Measurements from ENCODE around the gene IQSEC3. TPM values are rescaled to one million over a fixed set of nuclear protein-coding genes. Genes with fewer than 3 reads are reported as not detected.

Gene IQSEC3
- total and polyA plus RNA-seq, 2 experiments from 2014 or later, result 0.70 to 2.7 TPM

DNA sequence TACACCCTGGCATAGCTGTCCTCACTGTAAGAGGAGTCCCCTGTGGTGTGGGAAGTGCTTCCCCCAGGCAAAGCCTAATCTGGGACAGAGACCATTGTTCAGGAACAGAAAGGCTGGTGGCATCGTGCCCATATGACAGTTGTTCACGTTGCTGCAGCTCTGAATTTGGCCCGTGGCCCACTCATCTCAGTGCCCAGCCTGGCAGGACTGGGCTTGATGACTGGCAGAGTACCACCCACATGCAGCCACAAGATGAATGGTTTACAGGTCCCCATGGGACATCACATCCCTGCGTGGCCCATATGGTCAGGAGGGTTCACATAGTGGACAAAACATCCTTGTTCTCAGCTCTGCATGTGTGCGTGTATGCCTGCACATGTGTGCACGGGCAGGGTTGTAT lies 17.5 kb downstream of the IQSEC3 start:
- no peaks in the 10 kb centered on the region for H3K36me3 ChIP-seq (replicated peaks; ENCODE audit: insufficient read depth, low read depth)
- 70% methylated on average over 6 of the region's 6 CpGs for WGBS (ENCODE audit: low lambda C conversion rate, missing lambda C conversion rate)
- TF ChIP-seq, protein P1, sequence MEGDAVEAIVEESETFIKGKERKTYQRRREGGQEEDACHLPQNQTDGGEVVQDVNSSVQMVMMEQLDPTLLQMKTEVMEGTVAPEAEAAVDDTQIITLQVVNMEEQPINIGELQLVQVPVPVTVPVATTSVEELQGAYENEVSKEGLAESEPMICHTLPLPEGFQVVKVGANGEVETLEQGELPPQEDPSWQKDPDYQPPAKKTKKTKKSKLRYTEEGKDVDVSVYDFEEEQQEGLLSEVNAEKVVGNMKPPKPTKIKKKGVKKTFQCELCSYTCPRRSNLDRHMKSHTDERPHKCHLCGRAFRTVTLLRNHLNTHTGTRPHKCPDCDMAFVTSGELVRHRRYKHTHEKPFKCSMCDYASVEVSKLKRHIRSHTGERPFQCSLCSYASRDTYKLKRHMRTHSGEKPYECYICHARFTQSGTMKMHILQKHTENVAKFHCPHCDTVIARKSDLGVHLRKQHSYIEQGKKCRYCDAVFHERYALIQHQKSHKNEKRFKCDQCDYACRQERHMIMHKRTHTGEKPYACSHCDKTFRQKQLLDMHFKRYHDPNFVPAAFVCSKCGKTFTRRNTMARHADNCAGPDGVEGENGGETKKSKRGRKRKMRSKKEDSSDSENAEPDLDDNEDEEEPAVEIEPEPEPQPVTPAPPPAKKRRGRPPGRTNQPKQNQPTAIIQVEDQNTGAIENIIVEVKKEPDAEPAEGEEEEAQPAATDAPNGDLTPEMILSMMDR (IDR thresholded peaks at IDR 0.05; ENCODE audit: poor library complexity), result no peak
- no peak for TF ChIP-seq EZH2 (IDR thresholded peaks at IDR 0.05; ENCODE audit: borderline replicate concordance)
- no peak for TF ChIP-seq EZH2phosphoT487 (IDR thresholded peaks at IDR 0.05; ENCODE audit: low read depth, severe bottlenecking, unreplicated experiment)
- H3K27ac ChIP-seq, result no peak overlapping the region
- no peak overlapping the region for H2AFZ ChIP-seq
- no peaks in the 10 kb centered on the region for H3K9me2 ChIP-seq (replicated peaks; ENCODE audit: insufficient read depth)
- no peaks in the 10 kb centered on the region for H4K20me1 ChIP-seq (ENCODE audit: insufficient read depth, poor library complexity, severe bottlenecking)
- H3K4me1 ChIP-seq (ENCODE audit: insufficient read depth), result no peaks in the 10 kb centered on the region
- H3K9me3 ChIP-seq (ENCODE audit: low read depth), result no peaks in the 10 kb centered on the region
- peaks cover 25% of the 10 kb centered on the region for H3K27me3 ChIP-seq
- no peaks in the 10 kb centered on the region for H3K79me2 ChIP-seq
- H3K4me2 ChIP-seq, result no peak overlapping the region
- no peak for DNase-seq (ENCODE audit: low spot score)
- H3K4me3 ChIP-seq, result no peak overlapping the region

DNA sequence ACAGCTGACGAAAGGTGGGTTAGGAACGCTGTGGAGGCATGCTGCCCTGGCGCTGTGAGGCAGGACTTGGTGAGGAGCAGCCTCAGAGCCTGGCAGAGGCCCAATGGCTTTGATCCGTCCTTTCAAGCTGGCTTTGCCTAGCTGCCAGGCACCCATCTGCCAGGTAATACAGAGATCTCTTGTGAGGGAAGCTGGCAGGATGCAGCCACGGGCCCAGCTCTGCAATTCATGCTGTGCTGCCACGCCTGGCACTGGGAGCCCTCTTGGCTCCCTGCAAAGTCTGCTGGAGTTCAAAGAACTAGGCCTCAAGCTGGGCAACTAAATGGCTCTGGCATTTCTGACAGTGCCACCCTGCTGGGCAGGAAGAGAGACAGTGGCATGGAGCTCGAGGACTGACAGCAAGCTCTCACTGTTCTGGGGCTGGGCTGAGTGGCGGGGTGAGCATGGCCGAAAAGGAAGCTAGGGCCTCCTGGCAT lies 18.7 kb downstream of the IQSEC3 start:
- peaks cover 5% of the 10 kb centered on the region for H3K9me3 ChIP-seq (ENCODE audit: low read depth)
- no peaks in the 10 kb centered on the region for H3K9me2 ChIP-seq (replicated peaks; ENCODE audit: insufficient read depth)
- H3K4me3 ChIP-seq, result no peak overlapping the region
- no peaks in the 10 kb centered on the region for H4K20me1 ChIP-seq (ENCODE audit: insufficient read depth, poor library complexity, severe bottlenecking)
- no peaks in the 10 kb centered on the region for H3K36me3 ChIP-seq (replicated peaks; ENCODE audit: insufficient read depth, low read depth)
- no peak for DNase-seq (ENCODE audit: low spot score)
- H3K79me2 ChIP-seq, result no peaks in the 10 kb centered on the region
- peaks cover 13% of the 10 kb centered on the region for H3K27me3 ChIP-seq
- H2AFZ ChIP-seq, result no peak overlapping the region
- H3K4me2 ChIP-seq, result no peak overlapping the region
- TF ChIP-seq, protein P1 (IDR thresholded peaks at IDR 0.05; ENCODE audit: poor library complexity), result no peak
- no peak for TF ChIP-seq EZH2 (IDR thresholded peaks at IDR 0.05; ENCODE audit: borderline replicate concordance)
- TF ChIP-seq EZH2phosphoT487 (IDR thresholded peaks at IDR 0.05; ENCODE audit: low read depth, severe bottlenecking, unreplicated experiment), result no peak
- no peaks in the 10 kb centered on the region for H3K4me1 ChIP-seq (ENCODE audit: insufficient read depth)
- WGBS (ENCODE audit: low lambda C conversion rate, missing lambda C conversion rate), result 83% methylated on average over 9 of the region's 9 CpGs
- H3K27ac ChIP-seq, result no peak overlapping the region

DNA sequence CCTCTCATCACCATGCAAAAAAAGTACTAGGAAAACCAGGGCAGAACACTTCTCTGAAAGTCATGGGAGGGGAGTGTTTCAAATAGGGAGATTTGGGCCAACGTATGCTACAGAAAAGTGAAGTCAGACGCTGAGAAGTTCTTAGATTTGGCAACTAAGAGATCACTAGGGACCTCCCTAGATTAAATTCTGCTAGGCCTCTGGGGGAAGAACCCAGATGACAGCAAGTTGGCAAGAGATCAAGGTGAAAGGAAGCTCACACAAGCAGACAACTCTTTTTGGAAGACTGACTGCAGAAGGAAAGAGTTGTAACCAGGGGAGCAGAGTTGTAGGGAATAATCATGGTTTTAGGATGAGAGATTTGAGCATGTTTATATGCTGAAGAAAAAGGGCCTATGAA lies 20.7 kb downstream of the IQSEC3 start:
- no peak for DNase-seq (ENCODE audit: low spot score)
- WGBS (ENCODE audit: low lambda C conversion rate, missing lambda C conversion rate), result 43% methylated on average over 2 of the region's 2 CpGs
- TF ChIP-seq, protein P1 (IDR thresholded peaks at IDR 0.05; ENCODE audit: poor library complexity), result no peak
- TF ChIP-seq EZH2phosphoT487 (IDR thresholded peaks at IDR 0.05; ENCODE audit: low read depth, severe bottlenecking, unreplicated experiment) (no peak), EZH2 (IDR thresholded peaks at IDR 0.05; ENCODE audit: borderline replicate concordance) (no peak)
- Histone ChIP-seq H3K79me2 (no peaks in the 10 kb centered on the region), H3K36me3 (replicated peaks; ENCODE audit: insufficient read depth, low read depth) (no peaks in the 10 kb centered on the region), H2AFZ (no peak overlapping the region), H3K9me3 (ENCODE audit: low read depth) (peaks cover 5% of the 10 kb centered on the region), H3K4me3 (no peak overlapping the region), H3K4me1 (ENCODE audit: insufficient read depth) (no peaks in the 10 kb centered on the region), H4K20me1 (ENCODE audit: insufficient read depth, poor library complexity, severe bottlenecking) (no peaks in the 10 kb centered on the region), H3K27me3 (no peaks in the 10 kb centered on the region), H3K9me2 (replicated peaks; ENCODE audit: insufficient read depth) (no peaks in the 10 kb centered on the region), H3K27ac (no peak overlapping the region), H3K4me2 (no peak overlapping the region)

DNA sequence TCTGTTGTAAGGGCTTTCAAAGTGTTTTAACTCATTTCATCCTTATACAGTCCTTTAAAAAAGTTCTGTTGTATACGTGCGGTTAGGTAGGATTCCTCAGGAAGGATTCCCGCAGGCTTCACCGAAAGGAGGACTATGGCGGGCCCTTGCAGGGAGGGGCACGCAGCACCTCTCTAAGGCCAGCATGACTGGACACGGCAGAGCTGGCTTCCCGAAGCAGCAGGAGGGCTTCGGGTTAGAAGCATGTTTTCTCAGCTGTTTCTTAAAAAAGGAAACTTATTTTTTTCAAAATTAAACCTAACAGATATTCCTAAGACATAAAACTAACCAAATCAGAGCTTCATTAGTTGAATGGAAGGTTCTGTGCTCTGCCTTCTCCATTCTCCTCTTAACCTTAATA lies 21.3 kb downstream of the IQSEC3 start:
- Histone ChIP-seq H3K9me2 (replicated peaks; ENCODE audit: insufficient read depth) (no peaks in the 10 kb centered on the region), H2AFZ (no peak overlapping the region)
- 91% methylated on average over 9 of the region's 9 CpGs for WGBS (ENCODE audit: low lambda C conversion rate, missing lambda C conversion rate)

More for the DNA sequence above, 21.3 kb downstream of the IQSEC3 start:
- no peaks in the 10 kb centered on the region for H3K4me1 ChIP-seq (ENCODE audit: insufficient read depth)
- no peak for TF ChIP-seq EZH2 (IDR thresholded peaks at IDR 0.05; ENCODE audit: borderline replicate concordance)
- TF ChIP-seq, protein P1 (IDR thresholded peaks at IDR 0.05; ENCODE audit: poor library complexity), result no peak
- TF ChIP-seq EZH2phosphoT487 (IDR thresholded peaks at IDR 0.05; ENCODE audit: low read depth, severe bottlenecking, unreplicated experiment), result no peak
- no peaks in the 10 kb centered on the region for H3K79me2 ChIP-seq
- no peaks in the 10 kb centered on the region for H3K36me3 ChIP-seq (replicated peaks; ENCODE audit: insufficient read depth, low read depth)
- H3K4me3 ChIP-seq, result no peak overlapping the region
- H3K4me2 ChIP-seq, result no peak overlapping the region
- no peak overlapping the region for H3K27ac ChIP-seq
- DNase-seq (ENCODE audit: low spot score), result no peak
- H3K9me3 ChIP-seq (ENCODE audit: low read depth), result peaks cover 5% of the 10 kb centered on the region
- no peaks in the 10 kb centered on the region for H3K27me3 ChIP-seq
- H4K20me1 ChIP-seq (ENCODE audit: insufficient read depth, poor library complexity, severe bottlenecking), result no peaks in the 10 kb centered on the region
